Fibroblast of villous mesenchyme (primary cell): ENCODE measurements around the gene HIPK3. TPM values are rescaled to one million over a fixed set of nuclear protein-coding genes. Genes with fewer than 3 reads are reported as not detected.
"Not testable (repeated sequence)": the region's sequence is repeated elsewhere in the genome, so short reads cannot be mapped to it uniquely, and the experiment has no call there.

Experiments
- DNase-seq: peaks from one replicate; pipeline ENCODE4 v3.0.0-alpha.2; 2010; ENCODE audit warnings: low read depth
- H3K4me3 ChIP-seq: 2 replicates; pipeline ENCODE4 v1.5.1; 2011; ENCODE audit warnings: low read depth, mild to moderate bottlenecking, low read length
- total RNA-seq: library from RNA; depleted of rRNA; stranded (reverse); fragments of >200 nt; gene quantifications from 2 replicates; pipeline ENCODE4 v1.2.3, GENCODE V29; 2012
- TF ChIP-seq, protein P1 (sequence below): IDR thresholded peaks from 2 replicates; pipeline ENCODE4 v1.5.1; 2012; ENCODE audit warnings: low read depth, mild to moderate bottlenecking, low read length; ENCODE audit not compliant: insufficient read depth

Gene HIPK3
- total RNA-seq, 1 donor, result 121 TPM

DNA sequence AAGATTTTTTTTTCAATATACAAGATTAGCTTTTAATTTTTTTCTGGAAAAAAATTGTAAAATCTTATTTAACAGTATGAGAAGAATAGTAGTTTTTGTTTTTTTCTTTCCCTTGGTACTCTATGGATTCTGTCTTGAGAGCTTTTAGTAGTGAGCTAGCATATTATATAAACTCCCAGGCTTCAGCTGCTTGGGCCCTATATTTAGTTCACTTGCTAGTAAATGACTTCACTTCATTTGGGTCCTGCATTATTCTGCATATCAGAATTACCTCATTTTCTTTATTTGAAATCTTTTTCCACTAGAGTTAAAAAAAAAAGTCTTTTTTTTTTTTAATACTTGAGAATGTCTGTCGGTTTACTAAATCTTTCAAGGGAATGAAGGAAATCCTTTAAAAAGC lies 33.1 kb downstream of the HIPK3 start:
- TF ChIP-seq, protein P1, sequence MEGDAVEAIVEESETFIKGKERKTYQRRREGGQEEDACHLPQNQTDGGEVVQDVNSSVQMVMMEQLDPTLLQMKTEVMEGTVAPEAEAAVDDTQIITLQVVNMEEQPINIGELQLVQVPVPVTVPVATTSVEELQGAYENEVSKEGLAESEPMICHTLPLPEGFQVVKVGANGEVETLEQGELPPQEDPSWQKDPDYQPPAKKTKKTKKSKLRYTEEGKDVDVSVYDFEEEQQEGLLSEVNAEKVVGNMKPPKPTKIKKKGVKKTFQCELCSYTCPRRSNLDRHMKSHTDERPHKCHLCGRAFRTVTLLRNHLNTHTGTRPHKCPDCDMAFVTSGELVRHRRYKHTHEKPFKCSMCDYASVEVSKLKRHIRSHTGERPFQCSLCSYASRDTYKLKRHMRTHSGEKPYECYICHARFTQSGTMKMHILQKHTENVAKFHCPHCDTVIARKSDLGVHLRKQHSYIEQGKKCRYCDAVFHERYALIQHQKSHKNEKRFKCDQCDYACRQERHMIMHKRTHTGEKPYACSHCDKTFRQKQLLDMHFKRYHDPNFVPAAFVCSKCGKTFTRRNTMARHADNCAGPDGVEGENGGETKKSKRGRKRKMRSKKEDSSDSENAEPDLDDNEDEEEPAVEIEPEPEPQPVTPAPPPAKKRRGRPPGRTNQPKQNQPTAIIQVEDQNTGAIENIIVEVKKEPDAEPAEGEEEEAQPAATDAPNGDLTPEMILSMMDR, result no peak
- no peak for DNase-seq
- no peak overlapping the region for H3K4me3 ChIP-seq

DNA sequence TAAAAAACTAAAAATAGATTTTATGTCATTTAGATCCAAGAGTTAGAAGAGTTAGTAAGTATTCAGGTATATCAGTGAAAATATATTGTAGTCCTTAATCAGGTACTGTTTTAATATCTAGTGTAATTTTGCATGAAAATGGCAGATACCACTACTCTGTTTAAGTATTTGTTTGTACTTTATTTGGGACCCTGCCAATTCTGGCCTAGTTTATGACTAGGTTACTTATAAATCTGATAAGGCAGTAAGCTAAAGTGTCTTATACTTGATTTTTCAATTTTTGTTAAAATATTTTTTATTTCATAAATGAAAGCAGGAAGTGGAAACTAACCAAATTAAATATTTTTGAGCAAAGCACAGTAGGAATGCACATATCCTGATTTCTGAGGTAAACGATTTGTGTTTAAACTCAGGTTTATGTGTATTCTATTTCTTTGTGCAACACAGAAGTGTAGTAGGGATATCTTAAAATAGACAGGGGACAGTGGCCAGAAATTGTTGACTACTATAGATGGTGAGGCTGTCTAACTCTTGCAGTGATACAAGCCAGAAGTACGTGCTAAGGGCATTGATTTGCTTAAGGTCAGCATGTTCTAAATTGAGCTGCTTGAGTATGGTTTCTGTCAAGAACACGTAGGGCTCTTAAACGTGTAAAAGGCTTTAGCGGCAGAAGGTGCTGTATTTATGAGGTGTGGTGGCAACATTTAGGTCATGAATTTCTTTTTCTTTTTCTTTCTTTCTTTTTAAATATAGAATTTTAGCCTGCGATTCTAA lies 34.0 kb downstream of the HIPK3 start:
- TF ChIP-seq, protein P1, result no peak
- H3K4me3 ChIP-seq, result no peak overlapping the region
- DNase-seq, result peak; percentile 85

DNA sequence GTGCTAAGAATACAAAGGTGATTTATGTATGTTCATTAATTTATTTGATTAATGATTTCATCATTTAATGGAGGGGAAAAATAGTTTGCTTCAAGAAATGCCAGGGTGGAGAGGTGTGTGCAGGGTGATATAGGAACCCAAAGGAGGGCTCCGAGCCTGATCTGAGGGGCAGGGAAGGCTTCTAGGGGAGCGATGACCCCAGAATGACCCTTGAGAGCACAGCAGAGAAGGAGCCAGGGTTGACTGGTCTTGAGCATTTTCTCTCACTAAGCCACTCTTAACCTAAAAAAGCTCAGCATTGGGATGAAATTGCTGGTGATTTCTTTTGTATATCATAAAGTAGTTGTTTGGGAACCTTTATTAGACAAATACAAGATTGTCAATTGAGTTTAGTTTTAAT lies 35.1 kb downstream of the HIPK3 start:
- DNase-seq, result no peak
- TF ChIP-seq, protein P1, result no peak
- no peak overlapping the region for H3K4me3 ChIP-seq

DNA sequence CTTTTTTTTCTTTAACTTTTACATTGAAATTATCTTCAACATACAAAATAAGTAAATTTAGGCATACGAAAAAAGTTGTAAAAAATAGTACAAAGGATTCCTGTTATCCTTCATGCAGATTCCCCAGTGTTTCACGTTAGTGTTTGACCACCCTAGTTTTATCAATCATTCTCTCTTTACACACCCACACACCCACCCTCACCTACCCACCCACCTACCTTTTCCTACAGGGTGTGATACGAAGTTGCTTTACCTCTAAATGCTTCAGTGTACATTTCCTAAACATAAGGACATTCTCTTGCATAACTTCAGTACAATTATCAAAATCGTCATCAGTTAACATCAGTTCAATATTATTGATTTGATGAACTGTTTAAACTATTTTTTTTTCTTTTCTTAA lies 37.0 kb downstream of the HIPK3 start:
- no peak overlapping the region for H3K4me3 ChIP-seq
- no peak for DNase-seq
- TF ChIP-seq, protein P1, result no peak

DNA sequence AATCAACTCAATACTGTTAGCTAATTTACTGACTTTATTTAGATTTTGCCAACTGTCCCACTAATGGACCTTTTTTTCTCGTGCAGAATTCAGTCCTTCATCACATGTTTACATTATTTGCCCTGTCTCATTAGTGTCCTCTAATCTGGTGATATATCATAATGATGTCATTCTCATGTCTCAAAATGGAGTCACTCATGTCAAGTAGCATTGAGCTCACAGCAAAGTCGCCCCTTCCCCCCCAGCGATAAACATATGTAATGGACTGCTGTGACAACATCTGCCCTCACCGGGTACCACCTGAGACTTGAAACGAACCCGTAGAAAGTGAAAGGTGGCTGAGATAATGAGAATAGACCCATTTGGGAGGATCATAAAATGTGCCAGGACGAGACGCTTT lies 37.6 kb downstream of the HIPK3 start:
- TF ChIP-seq, protein P1, result no peak
- H3K4me3 ChIP-seq, result no peak overlapping the region
- no peak for DNase-seq

DNA sequence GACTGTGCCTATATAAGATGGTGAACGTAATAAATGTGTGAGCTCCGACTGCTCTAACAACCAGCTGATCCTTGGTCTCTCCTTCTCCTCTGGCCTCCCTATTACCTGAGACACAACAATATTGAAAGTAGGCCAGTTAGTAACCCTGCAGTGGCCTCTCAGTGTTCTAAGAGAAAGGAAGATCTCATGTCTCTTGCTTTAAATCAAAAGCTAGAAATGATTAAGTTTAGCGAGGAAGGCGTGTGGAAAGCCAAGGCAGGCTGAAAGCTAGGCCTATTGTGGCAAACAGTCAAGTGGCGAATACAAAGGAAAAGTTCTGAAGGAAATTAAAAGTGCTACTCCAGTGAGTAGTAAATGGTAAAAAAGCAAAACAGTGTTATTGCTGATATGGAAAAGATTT lies 39.5 kb downstream of the HIPK3 start:
- no peak for DNase-seq
- TF ChIP-seq, protein P1, result no peak
- no peak overlapping the region for H3K4me3 ChIP-seq

DNA sequence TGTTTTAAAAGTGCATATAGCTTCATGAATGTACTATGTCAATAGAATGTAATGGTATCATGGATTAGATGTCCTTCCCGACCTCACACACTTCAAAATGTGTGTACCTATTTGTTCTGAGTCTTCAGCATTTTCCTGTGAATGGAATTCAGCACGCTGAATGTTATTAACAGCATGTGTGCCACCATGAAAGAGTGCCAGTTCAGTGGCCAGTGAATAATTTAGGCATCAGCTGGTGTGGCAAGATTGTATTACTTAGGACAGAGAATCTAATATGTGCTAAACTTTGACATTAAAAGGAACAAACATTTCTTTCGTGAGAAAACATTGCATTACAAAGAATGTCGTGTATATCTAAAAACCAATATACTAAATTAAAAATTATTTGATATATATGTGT lies 46.4 kb downstream of the HIPK3 start:
- TF ChIP-seq, protein P1, result no peak
- DNase-seq, result no peak

DNA sequence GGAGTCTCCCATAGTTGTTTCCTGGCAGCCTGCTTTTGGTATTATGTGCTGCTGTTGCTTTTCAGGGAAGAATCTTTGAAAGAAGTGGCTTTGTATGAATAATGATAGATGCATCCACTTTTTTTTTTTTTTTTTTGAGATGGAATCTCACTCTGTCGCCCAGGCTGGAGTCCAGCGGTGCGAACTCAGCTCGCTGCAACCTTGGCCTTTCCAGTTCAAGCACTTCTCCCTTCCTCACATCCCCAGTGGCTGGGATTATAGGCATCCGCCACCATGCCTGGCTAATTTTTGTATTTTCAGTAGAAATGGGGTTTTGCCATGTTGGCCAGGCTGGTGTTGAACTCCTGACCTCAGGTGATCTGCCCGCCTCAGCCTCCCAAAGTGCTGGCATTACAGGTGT lies 49.6 kb downstream of the HIPK3 start:
- DNase-seq, H3K4me3 ChIP-seq: not testable (repeated sequence)

More for the DNA sequence above, 46.4 kb downstream of the HIPK3 start:
- no peak overlapping the region for H3K4me3 ChIP-seq
